IPS-NIHi7 (cell line): Measurements from ENCODE around the gene DGCR6.
"Not testable (repeated sequence)": the region's sequence is repeated elsewhere in the genome, so short reads cannot be mapped to it uniquely, and the experiment has no call there.

Experiments used
- DNase-seq: peaks from one replicate; pipeline ENCODE4 v3.0.0; 2012; ENCODE audit warnings: mixed read lengths; ENCODE audit errors: extremely low spot score

Gene DGCR6

DNA sequence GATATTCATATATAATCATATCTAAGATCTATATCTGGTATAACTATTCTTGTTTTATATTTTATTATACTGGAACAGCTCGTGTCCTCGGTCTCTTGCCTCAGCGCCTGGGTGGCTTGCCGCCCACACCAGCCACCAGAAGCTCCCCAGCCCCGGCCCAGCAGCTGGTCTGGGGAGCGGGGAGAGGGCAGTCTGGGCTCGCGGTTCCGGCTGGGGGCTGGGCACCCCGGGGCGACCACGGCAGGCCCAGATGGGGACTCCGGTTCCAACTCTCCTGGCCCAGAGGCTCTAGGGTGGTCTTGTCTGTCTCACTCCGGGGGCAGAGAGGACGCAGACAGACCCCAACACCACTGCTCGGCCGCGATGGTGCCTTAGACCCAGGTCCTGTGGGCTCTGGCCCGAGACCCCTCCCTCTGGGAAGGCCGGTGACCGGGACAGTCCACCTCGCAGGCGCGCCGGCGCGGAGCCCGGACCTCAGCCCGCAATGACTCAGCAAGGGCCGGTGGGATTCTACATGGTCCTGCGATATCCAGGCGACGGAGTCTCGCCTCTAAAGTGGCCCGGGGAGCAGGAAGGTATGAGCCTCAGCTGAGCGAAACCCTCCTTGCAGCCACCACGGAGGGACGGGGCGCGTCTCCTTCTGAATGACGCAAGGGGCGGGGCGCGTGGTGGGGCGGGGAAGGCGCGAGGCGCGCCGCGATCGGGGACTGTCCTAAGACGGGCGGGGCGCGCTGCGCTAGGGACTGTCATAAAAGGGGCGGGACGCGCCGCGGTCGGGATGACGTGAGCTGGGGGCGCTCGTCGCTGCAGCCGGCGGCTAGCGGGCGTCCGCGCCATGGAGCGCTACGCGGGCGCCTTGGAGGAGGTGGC is at the start of gene DGCR6:
DGCR6 (plus strand) TSS at position 781 of the 870 bp plus-strand sequence; CDS start at position 836, 55 bp downstream.
- DNase-seq, result no peak

DNA sequence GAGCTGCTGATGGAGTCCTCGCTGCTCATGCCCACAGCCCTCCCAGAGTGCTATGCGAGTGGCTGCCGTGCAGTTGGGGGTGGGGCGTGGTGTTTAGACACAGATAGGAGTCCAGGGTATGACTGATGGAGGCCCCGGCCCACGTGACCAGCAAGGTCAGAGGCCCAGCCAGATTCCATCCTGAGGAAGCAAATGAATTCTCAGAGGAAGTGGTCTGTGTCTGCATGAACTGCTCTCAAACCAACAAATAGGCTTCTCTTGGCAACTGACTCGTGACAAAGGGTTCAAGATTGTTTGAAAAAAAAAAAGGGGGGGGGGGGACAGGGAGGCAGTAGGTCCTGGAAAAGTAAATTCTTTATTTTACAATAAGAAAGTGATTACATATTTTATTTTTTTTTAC is 46.8 kb upstream of the DGCR6 start:
- not testable (repeated sequence) for DNase-seq

DNA sequence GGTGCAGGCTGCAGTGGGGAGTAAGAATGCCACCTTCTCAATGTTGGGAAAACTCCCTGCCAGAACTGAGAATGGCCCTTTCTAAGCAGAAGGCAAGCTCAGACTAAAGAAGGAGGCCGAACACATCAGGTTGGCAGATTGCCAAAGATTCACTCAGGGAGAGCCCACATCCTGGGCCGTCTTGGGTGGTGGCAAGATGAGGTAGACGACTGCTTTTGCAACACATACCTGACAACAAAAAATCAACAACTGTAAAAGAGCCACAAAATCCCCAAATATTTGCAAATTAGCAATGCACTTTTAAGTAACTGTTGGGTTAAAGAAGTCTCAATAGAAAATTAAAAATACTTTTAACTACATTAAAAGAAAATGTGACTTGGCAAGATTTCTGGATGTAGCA is 24.9 kb upstream of the DGCR6 start:
- not testable (repeated sequence) for DNase-seq

DNA sequence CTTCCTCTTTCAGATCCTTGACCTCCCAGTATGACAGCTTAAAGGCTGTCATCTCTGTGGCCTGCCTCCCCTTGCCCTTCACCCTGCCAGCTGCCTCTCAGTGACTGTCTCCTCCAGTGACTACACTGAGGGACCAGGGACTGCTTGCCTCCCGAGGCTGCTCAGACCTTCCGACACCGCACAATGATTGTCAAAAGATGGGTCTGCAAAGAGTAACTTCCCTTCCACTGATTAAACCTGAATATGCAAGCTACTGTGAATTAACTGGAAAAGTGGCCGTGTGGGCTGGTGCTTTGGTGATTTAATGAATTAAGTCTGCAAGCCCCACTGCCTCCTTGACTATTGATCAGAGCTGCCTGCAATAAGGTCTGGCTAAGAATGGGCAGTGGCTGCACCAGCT is 21.7 kb upstream of the DGCR6 start:
- not testable (repeated sequence) for DNase-seq

DNA sequence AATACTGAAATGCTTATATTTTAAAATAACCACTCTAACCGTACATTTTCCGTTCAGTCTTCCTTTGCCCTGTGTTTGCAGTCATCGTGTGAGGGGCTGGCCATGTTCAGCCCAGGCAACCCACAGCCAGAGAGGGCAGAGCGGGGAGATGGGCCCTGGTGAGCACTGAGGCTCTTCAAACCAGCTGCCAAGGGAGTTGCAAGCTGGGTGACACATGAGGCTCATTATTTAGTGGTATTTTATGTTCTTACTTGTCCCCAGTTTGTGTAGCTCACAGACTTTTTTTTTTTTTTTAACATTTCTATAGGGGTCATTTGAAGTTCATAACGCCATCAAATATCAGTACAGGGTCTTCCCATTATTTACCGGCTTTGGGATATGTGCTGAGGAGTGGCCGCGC is 18.0 kb upstream of the DGCR6 start:
- no peak for DNase-seq

DNA sequence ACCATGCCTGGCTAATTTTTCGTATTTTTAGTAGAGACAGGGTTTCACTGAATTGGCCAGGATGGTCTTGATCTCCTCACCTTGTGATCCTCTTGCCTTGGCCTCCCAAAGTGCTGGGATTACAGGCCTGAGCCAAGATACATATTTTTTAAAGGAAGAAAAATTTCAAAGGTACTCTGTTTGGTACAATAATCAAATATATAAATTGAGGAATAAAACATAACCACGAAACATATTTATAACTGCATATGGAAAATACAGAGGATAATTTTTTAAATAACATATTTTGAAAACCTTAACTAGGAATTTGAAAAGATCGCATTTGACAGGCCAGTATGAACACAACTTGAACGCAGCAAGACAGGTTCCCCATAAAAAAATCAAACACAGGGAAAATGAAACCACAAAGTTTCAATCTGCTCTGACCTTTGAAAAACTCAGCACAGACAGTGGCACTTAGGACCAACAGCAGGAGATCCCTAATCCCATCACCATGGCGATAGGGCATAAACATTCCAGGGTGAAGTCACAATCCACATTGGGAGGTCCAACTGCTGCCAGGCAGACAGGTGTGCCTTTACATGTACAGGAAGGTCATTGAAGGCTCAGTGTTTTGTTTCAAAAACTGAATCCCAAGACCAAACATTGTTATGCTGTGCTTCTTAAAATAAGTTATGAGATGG is 15.5 kb upstream of the DGCR6 start:
- not testable (repeated sequence) for DNase-seq

DNA sequence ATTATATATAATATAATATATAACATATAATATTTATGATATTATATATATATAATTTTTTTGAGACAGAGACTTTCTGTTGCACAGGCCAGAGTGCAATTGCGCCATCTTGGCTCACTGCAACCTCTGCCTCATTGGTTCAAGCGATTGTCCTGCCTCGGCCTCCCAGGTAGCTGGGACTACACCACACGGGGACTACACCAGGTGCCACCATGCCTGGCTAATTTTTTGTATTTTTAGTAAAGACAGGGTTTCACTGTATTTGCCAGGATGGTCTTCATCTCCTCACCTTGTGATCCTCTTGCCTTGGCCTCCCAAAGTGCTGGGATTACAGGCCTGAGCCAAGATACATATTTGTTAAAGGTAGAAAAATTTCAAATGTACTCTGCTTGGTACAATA is 12.3 kb upstream of the DGCR6 start:
- not testable (repeated sequence) for DNase-seq

DNA sequence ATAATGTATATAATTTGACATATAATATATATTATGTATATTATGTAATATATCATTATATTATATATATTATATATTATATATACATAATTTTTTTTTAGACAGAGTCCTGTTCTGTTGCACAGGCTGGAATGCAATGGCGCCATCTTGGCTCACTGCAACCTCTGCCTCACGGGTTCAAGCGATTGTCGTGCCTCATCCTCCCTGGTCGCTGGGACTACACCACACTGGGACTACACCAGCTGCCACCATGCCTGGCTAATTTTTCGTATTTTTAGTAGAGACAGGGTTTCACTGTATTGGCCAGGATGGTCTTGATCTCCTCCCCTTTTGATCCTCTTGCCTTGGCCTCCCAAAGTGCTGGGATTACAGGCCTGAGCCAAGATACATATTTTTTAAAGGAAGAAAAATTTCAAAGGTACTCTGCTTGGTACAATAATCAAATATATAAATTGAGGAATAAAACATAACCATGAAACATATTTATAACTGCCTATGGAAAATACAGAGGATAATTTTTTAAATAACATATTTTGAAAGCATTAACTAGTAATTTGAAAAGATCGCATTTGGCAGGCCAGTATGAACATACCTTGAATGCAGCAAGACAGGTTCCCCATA is 10.0 kb upstream of the DGCR6 start:
- not testable (repeated sequence) for DNase-seq

DNA sequence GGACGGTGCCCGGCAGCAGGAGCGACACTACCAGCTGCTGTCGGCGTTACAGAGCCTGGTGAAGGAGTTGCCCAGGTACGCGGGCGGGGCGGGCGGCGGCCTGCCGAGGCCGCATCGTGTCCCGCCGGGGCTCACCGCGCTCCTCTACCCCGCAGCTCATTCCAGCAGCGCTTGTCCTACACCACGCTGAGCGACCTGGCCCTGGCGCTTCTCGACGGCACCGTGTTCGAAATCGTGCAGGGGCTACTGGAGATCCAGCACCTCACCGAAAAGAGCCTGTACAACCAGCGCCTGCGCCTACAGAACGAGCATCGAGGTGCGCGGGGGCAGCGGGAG is 258 bp downstream of the DGCR6 start:
- DNase-seq, result not testable (repeated sequence)

DNA sequence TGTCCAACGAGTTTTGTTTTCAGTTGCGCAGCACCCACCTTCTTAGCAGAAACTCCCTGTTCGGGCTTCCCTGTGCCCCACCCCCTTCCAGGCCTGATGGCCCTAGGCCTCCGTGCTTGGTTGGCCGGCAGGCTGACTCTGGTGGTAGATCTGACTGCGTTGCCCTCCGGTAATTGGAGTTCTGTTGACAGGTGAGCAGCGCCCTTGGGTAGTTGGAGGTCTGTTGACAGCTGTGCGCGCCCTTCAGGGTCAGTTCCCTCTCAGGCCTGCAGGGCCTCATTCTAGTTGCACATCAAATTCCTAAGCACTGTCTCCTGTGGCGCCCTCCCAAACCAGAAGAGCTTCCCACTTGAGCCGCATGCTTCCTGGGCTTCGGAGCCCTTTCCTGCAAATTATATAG is 776 bp downstream of the DGCR6 start:
- DNase-seq, result no peak

DNA sequence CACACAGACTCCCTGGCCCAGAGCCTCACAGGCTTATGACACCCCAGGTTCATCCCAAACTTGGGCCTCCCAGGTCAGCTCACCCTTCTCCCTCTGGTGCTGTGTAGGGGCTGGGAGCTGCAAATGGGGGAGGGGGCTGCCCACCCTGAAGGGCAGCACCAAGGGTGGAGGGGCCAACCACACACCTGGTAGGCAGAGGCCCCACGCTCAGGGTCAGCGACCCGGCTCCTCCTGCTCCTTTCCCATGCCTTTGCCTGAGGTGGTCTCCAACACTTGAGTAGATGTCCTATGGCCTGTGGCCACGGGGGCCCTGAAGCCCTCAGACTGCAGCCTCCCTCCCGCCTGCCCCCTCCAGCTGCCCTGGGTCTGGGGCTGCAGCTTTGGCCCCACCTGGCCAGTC is 3.4 kb downstream of the DGCR6 start:
- DNase-seq, result no peak

DNA sequence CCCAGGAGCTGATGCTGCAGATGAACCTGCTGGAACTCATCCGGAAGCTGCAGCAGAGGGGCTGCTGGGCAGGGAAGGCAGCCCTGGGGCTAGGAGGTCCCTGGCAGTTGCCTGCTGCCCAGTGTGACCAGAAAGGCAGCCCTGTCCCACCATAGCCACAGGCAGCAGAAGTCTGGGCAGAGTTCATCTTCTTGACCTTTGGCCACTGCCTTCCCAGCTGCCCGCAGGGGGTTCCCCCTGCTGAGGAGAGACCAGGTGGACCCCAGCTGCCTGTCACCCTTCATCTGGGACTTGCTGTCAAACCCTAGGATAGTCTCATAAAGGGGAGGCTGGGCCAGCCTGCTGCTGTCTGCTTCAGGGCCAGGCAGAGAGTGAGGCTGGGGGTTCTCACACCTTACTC is 5.4 kb downstream of the DGCR6 start:
- DNase-seq, result not testable (repeated sequence)

DNA sequence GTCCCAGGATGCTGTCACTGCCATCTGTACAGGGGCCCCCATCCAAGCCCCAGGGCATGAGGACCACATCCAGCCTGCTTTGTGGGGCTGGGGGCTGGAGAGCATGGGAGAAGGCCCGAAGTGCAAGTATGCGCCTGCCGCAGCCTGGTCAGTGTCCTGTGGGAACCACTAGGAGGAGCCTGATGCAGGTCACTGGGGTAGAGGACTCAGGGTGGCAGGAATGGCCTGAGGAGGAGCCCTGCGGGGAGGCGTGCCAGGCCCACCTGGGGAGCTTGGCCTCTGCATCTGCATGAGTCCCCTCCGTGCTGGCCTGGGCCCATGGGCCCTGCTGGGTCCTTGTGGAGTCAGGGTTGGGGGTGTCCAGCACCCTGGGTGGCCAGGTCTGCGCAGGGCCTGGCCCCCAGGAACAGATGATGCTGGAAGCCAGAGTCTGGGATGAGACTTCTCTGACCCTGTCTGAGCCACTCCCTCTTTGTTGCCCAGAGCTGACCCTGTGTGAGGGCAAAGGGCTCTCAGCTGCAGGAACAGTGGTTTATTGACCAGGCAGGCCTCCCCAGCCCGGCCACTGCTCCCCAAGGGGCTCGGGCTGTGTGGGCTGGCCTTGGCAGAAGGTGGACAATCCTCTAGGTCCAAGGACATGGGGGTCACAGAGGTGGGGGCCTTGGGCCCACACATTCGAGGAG is 6.3 kb downstream of the DGCR6 start:
- DNase-seq, result not testable (repeated sequence)

DNA sequence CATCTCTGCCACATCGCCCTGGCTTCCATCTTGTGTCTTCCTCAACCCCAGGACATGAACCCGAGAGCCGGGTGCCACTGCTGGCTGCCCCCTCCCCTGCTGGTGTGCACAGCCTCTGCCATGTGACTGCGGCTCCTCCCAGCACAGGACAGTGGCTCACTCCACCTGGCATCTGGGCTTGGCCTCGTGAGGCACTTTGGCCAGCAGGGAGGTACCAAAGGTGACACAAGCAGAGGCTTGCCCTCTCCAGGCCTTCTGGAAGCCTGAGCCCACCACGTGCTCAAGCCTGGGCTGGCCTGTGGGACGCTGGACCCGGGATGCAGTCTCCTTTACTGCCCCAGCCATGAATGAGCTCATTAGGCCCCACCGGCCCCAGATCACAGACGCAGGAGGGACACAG is 8.4 kb downstream of the DGCR6 start:
- DNase-seq, result not testable (repeated sequence)

DNA sequence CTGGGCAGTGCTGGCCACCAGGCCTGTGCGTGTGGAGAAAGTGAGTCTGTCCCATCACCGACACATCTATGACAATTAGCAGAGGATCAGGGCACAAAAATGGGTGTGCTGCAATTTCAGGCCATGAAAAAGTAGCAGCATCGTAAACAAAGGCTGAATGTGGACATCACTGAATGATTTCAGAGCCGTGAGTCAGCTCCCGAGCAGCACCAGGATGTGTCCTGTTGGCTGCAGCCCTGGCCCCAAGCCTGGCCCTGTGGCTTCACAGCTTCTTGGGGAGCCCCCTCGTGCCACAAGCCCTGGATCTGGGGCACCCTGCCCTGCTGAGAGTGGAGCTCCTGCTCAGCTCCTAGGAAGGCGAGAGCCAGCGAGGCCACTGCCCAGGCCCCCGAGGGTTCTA is 9.4 kb downstream of the DGCR6 start:
- not testable (repeated sequence) for DNase-seq

DNA sequence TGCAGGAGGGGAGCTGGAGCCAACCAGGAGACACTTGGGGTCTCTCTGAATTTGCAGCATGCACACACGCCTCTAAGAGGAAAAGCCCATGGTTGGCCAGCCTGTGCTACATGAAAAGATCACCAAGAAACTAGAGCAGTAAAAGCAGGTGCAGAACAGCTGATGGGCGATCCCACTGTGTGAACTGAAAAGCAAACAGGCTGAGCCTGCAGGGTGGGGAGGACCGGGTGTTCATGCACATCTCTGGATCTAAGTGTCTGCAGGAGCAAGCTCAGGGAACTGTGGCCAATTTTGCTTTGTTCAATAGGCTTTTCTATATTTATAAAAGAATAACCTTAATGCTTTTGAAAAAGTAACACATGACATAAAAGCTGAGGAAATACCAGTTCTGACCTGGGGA is 11.7 kb downstream of the DGCR6 start:
- DNase-seq, result not testable (repeated sequence)

DNA sequence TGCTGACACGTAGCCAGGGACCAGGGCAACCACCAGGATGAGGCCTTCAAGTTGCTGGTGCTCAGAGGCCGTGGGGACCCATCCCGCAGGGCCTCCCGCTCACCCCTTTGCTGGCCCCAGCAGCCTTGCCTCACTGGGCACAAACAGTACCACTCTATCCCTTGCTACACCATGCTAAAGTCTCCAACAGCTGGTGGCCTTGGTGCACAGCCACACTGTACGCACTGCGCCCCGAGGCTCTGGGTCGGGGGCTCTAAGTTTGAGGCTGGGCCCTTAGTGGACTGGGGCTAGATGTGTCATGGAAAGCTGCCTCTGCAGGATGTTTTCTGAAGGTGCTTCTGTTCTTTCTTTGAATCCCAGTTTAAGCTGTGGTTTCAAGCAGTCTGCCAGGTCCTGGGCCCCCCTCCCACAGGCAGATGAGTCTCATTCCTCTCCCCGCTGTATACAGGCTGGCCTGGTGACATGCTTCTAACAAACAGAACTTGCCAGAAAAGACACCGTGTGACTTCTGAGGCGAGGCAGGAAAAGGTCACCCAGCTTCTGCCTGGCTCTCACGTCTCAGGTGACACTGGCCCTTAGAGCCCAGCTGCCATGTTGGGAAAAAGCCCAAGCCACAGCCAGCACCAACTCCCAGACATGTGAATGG is 14.3 kb downstream of the DGCR6 start:
- DNase-seq, result not testable (repeated sequence)

DNA sequence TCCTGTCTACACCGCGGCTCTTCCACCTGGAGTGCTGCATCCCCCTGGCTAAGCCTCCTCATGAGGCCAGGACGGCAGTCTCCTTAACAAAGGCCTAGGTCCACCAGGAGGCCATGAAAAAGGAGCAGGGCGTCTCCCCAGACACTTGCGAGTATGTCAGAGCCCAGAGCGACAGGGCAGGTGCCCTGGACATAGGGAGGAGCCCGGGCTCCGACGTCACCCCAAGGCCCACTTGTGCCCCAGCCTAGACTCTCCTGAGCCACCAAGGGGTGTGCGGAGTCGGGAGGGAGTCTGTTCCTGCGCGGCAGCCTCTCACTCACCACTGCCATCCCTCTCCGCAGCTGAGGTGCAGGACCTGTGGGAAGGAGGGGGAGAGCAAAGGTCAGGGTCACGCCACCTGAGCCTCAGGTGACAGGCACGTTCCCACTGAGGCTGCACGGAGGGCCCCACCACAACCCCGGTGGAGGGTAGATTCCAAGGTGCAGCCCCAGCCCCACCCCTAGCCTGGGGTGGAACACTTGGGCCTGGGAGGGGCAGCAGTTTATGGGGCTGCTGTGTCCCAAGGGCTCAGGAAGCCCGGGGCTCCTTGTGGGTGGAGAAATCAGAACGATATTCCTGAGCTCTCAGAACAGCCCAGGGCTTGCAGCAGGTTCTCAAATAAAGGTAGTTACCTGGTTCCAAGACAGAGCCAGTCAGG is 19.4 kb downstream of the DGCR6 start:
- DNase-seq, result no peak

DNA sequence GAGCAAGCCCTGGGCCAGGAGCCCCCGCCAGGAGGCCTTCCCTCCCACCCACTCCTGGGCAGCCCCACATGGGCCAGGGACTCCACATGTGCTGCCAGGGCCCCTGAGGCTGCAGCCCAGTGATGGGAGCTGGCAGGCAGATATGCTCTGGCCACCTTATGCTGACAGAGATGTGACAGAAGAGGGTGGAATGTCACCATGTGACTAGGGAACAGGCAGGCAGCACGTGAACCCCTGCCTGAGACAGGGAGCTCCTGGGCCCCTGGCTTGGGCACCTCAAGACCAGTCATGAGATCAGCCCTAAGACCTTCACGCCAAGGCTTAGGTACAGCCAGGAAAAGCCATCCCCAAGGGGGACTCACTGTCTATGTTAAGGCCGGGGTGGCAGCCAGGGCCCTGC is 20.9 kb downstream of the DGCR6 start:
- no peak for DNase-seq

DNA sequence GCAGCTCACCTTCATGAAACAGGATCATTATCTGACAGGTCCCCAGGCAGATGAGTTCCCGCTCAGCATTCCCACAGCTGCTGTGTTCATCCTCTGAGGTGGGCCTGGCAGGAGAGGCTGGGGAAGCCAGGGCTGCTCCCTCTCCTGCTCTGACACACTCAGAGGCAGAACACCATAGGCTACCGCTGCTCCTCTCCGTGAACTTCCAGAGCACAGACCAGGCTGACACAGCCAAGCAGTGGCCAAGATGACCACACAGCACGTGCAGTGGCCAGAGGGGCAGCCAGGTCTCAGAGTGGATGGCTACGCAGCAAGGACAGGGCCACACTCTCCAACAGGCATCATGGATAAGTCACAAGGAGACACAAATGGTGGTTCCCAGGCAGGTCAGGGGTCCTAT is 21.5 kb downstream of the DGCR6 start:
- DNase-seq, result no peak

DNA sequence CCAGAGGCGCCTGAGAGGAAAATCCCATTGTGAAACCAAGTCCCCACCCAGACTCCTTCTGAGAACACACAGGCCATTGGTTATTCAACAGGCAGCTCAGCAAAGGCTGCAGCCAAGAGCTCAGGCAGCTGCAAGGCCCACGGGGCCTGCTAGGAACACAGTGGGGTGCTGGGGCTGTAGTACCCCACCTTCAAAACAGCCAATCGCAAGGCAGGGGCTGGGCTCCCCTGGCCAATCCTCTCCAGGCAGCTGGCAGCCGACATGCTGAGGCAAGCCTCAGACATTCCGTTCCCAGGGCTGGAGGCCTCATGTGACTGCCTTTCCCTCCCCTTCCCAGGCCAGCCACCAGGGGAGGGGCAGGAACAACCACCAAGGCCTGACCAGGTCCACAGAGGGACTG is 23.3 kb downstream of the DGCR6 start:
- DNase-seq, result no peak
